ENCODE measurements around the gene CADPS. TPM values are rescaled to one million over a fixed set of nuclear protein-coding genes. Genes with fewer than 3 reads are reported as not detected.

Gene CADPS
- total and polyA plus RNA-seq, 2 of the 4 experiments (the other 2 are of a cell fraction) = not detected

- Histone ChIP-seq H3K4ac (ENCODE audit: low read depth, low read length) (no peak overlapping the region), H3K79me1 (ENCODE audit: low read depth in 1 of 2, low read length in 2 of 2) (no peaks in the 10 kb centered on the region), H3K4me3 (ENCODE audit: insufficient read depth, low read depth, low read length) (peak overlapping the region; percentile 47; the same call in 1 of the 2 replicates), H2AK5ac (ENCODE audit: low read depth, low read length) (no peak overlapping the region), H3K4me1 (ENCODE audit: control insufficient read depth, insufficient read depth, low read length) (no peaks in the 10 kb centered on the region), H3K9me3 (ENCODE audit: control insufficient read depth, insufficient read depth, low read length) (no peaks in the 10 kb centered on the region), H2BK20ac (ENCODE audit: low read depth, low read length) (no peak overlapping the region), H3K27me3 (ENCODE audit: control insufficient read depth, insufficient read depth, low read length) (0 out of 2 replicates have a peak, but pooled peaks cover 2% of the 10 kb centered on the region), H2AFZ (replicated peaks; ENCODE audit: low read length, poor library complexity) (no peak overlapping the region), H3K56ac (ENCODE audit: extremely low read depth, insufficient read depth, low read length) (no peak overlapping the region), H4K5ac (ENCODE audit: low read depth, low read length) (no peak overlapping the region), H2AK9ac (replicated peaks; ENCODE audit: low read depth, low read length, poor library complexity) (no peak overlapping the region), H3K18ac (ENCODE audit: low read depth, low read length) (no peak overlapping the region), H3K4me2 (ENCODE audit: low read depth, low read length) (peak overlapping the region; percentile 99), H2BK15ac (ENCODE audit: low read depth, low read length) (no peak overlapping the region), H3K9ac (ENCODE audit: low read depth, low read length) (no peak overlapping the region), H4K20me1 (ENCODE audit: insufficient read depth, low read length) (no peaks in the 10 kb centered on the region), H4K91ac (ENCODE audit: insufficient read depth, low read depth, low read length) (no peak overlapping the region), H4K8ac (ENCODE audit: low read depth in 2 of 2, low read length in 2 of 2) (0 out of 4 replicates have a peak overlapping the region, but pooled peaks of 1 of the 2 experiments have one; percentile 12), H3K9me1 (ENCODE audit: insufficient read depth, low read length) (no peaks in the 10 kb centered on the region), H3K27ac (ENCODE audit: insufficient read depth, low read length) (no peak overlapping the region), H3K23ac (ENCODE audit: low read depth, low read length) (no peak overlapping the region), H3K14ac (replicated peaks; ENCODE audit: low read depth, low read length) (no peak overlapping the region), H2BK5ac (ENCODE audit: low read depth, low read length, poor library complexity, severe bottlenecking) (no peak overlapping the region), H2BK120ac (ENCODE audit: low read depth, low read length) (no peak overlapping the region), H3K36me3 (ENCODE audit: control insufficient read depth, insufficient read depth, low read length) (no peaks in the 10 kb centered on the region)
- WGBS, 2 experiments (ENCODE audit: extremely low coverage in 2 of 2, insufficient read length in 1 of 2) = no CpG with 5 or more reads among the region's 1 CpG
- in situ Hi-C loops (cut with MboI; ENCODE audit: low sequenced_read_pairs) (no loop called here), intact Hi-C loops (cut with micrococcal nuclease) (no loop called here), dilution Hi-C loops (cut with HindIII; ENCODE audit: low sequenced_read_pairs, unreplicated experiment) (no loop called here)
- CTCF ChIA-PET = no interaction called here
- DNase-seq (peak; percentile 29), ATAC-seq (ENCODE audit: low read depth) (no peak)
- POLR2A ChIA-PET (ENCODE audit: unreplicated experiment) = interaction anchor here (0.6 kb wide), 1 partner anchor 443 kb away, joined by 4 read pairs; no protein-coding TSS in a partner anchor
- TF ChIP-seq MXI1 (IDR thresholded peaks at IDR 0.05; ENCODE audit: borderline replicate concordance, low read depth, low read length) = no peak
- no TSS peak for BruUV-seq (replicated peaks)
Measured at GRCh38 chr3:62445275-62445674, 429.9 kb downstream of the CADPS start.
